ENCODE results near the gene COX10.

The COX10 gene

GRCh38 chr17:14072881-14073280 is 3.6 kb downstream of the COX10 start:
- no peak for DNase-seq

- DNase-seq = no peak
Measured at GRCh38 chr17:14078027-14078426, 8.7 kb downstream of the COX10 start.

- no peak for DNase-seq
Measured at GRCh38 chr17:14080847-14081251, 11.5 kb downstream of the COX10 start.

- DNase-seq = no peak
Measured at GRCh38 chr17:14082848-14083247, 13.5 kb downstream of the COX10 start.

GRCh38 chr17:14084955-14085354 is 15.7 kb downstream of the COX10 start:
- no peak for DNase-seq

- DNase-seq = no peak
Measured at GRCh38 chr17:14086189-14086588, 16.9 kb downstream of the COX10 start.

- DNase-seq = no peak
Measured at GRCh38 chr17:14089179-14089578, 19.9 kb downstream of the COX10 start.

- DNase-seq = no peak
Measured at GRCh38 chr17:14091367-14091766, 22.1 kb downstream of the COX10 start.

GRCh38 chr17:14092808-14093207 is 23.5 kb downstream of the COX10 start:
- DNase-seq = no peak

GRCh38 chr17:14094676-14095601 is 25.6 kb downstream of the COX10 start:
- no peak for DNase-seq

GRCh38 chr17:14095631-14096030 is 26.3 kb downstream of the COX10 start:
- DNase-seq = no peak

GRCh38 chr17:14098246-14098645 is 28.9 kb downstream of the COX10 start:
- no peak for DNase-seq

- DNase-seq = no peak
Measured at GRCh38 chr17:14101976-14102375, 32.7 kb downstream of the COX10 start.

GRCh38 chr17:14103836-14104235 is 34.5 kb downstream of the COX10 start:
- no peak for DNase-seq

GRCh38 chr17:14104734-14105133 is 35.4 kb downstream of the COX10 start:
- DNase-seq = no peak

- DNase-seq = no peak
Measured at GRCh38 chr17:14107889-14108288, 38.6 kb downstream of the COX10 start.

GRCh38 chr17:14112407-14112806 is 43.1 kb downstream of the COX10 start:
- DNase-seq = no peak

- no peak for DNase-seq
Measured at GRCh38 chr17:14113137-14113536, 43.8 kb downstream of the COX10 start.

- no peak for DNase-seq
Measured at GRCh38 chr17:14116263-14117024, 47.1 kb downstream of the COX10 start.

- no peak for DNase-seq
Measured at GRCh38 chr17:14118951-14119350, 49.6 kb downstream of the COX10 start.

GRCh38 chr17:14119546-14119945 is 50.2 kb downstream of the COX10 start:
- no peak for DNase-seq

GRCh38 chr17:14121952-14122351 is 52.6 kb downstream of the COX10 start:
- peak; percentile 12 to 18 for DNase-seq

GRCh38 chr17:14123619-14124278 is 54.4 kb downstream of the COX10 start:
- DNase-seq = no peak

GRCh38 chr17:14124854-14125253 is 55.5 kb downstream of the COX10 start:
- DNase-seq = no peak
